Left ventricle myocardium superior (tissue), 1 donor: ENCODE data around the gene EHD4. TPM values are rescaled to one million over a fixed set of nuclear protein-coding genes. Genes with fewer than 3 reads are reported as not detected.

Experiments
- ATAC-seq: fragments of 200-7000 bp; cut with Tn5 transposase; one replicate; pipeline ENCODE4 v1.9.1; 2020; ENCODE audit warnings: mild to moderate bottlenecking, moderate library complexity
- DNase-seq: peaks from one replicate; pipeline ENCODE4 v3.0.0-alpha.2; 2020
- intact Hi-C: fragments of 100-400 bp; cut with micrococcal nuclease; formaldehyde crosslinking; loops from one replicate; pipeline ENCODE4 v1.11.0; 2022
- long read RNA-seq: library from polyadenylated mRNA; unstranded; transcript quantifications from one replicate; pipeline ENCODE4 v2.0.0, GENCODE V29; 2021
- total RNA-seq: library from RNA; stranded (reverse); fragmentation: NEBNext Ultra II Directional; extraction: Animal tissue kit (Norgen Biotek cat#: 25700); gene quantifications from one replicate; pipeline ENCODE4 v1.2.1, GENCODE V29; 2021
- donor health status: DM: no; HTN: yes; CAD: no; lungs with severe emphysema.

The EHD4 gene
- total RNA-seq, result 53.5 TPM
- long read RNA-seq, full-length matches to known transcripts, result 140 of 242 reads
- long read RNA-seq, partial matches to known transcripts, result 40 of 242 reads
- long read RNA-seq, other reads (novel, unspliced or antisense), result 62 of 242 reads

GRCh38 chr15:41972253-41973242, at the start of gene EHD4:
Gene EHD4 (minus strand): TSS chr15:41972557. CDS start chr15:41972494, 63 bp downstream.
- ATAC-seq (peak; percentile 94), DNase-seq (peak; percentile 99)
- intact Hi-C loops, result no loop called here

DNA sequence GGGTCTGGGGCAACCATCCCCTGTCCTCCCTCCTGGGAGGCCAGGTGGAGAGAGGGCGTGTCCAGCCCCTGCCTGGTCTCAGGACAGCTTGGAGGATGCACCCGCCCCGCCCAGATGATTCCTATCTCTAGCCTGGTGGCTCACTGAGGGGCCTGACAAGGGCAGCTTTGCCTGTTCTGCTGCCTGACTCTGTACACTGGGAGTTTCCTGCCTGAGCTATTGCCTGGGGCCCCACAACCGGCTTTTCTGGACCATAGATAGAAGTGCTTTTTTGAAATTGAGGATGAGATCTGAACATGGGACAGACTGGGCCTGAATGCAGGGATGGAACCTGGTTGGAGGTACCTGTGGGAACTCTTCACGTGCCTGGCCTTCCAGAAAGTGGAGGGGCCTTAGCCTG, 49.2 kb upstream of the EHD4 start:
- no peak for DNase-seq

DNA sequence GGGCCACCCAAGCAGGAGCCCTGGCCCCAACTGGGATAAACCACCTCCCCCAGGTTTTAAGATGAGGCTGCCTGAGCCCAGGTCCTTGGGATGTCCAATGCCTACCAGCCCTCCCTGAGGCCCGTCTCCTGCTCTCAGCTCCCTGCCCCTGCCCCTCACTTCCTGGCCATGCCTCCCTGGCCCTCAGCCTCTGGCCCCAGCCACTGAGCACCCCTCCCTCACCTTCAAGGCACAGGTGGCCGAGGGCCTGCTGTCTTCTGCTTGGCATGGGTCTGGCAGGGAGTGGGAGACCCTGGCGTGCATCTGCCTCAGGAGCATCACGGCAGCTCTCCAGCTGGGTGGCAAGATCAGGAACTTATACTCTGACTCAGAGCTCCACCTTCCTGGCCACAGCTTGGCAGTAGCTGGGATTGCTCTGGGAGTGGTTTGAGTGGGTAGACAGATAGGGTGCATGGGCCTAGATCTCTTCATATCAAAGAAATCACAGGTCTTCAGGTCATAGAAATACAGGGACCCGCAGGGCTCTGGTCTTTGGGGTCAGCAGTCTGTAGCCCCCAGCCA, 48.4 kb upstream of the EHD4 start, which contains the start of gene PLA2G4E:
TSS of gene PLA2G4E (minus strand) at position 330 of the 561 bp plus-strand sequence. CDS start at position 318, 12 bp downstream.
- no peak for DNase-seq
- ATAC-seq, result no peak
- intact Hi-C loops, result no loop called here

More for the DNA sequence above, 49.2 kb upstream of the EHD4 start:
- no peak for ATAC-seq
- intact Hi-C loops, result no loop called here

DNA sequence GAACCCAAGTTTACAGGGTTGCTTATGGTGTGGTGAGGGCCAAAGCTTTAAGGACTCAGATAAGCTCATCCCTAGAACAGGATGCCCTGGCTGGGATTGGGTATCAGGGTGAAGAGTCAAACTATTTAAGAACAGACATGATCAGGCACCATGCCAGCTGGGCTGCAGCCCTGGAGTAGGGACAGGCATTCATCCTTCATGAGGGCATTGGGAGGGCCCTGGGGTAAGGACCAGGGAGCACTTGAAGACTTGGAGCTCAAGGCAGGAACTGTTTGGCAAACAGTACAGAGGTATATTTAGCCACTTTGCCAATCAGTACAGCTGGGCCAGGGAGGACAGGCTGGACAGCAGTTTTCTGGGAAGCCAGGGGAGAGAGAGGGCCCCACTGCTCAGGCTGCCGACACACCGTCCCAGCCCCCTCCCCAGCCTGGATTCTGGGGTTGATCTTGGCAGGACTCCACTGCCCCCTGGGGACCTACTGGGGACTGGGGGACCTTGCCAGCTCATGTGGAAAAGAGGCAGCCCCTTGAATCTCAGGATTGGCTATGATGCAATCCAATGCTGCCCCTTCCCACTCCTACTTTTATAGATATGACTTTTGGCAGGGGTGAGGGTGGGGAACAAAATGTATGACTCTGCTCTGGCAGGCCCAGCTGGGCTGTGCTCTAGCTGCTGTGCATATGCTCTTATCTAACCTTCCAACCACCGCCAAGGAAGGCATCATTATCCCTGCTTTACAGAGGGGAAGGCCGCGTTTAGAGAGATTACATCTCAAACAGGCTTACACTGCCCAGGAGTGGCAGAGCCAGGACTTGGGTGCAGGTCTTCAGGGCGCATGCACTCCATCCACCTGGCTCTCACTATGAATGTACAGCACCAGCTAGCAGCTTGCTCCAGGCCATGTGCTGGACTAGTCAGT, 46.2 kb upstream of the EHD4 start:
- ATAC-seq (peak; percentile 94), DNase-seq (peak; percentile 80)
- intact Hi-C loops, result no loop called here

- intact Hi-C loops, result no loop called here
- DNase-seq, result no peak
- no peak for ATAC-seq
Measured at GRCh38 chr15:42016971-42017370, 44.6 kb upstream of the EHD4 start.

GRCh38 chr15:42014406-42014805, 42.0 kb upstream of the EHD4 start:
- no peak for ATAC-seq
- no peak for DNase-seq
- intact Hi-C loops, result no loop called here

DNA sequence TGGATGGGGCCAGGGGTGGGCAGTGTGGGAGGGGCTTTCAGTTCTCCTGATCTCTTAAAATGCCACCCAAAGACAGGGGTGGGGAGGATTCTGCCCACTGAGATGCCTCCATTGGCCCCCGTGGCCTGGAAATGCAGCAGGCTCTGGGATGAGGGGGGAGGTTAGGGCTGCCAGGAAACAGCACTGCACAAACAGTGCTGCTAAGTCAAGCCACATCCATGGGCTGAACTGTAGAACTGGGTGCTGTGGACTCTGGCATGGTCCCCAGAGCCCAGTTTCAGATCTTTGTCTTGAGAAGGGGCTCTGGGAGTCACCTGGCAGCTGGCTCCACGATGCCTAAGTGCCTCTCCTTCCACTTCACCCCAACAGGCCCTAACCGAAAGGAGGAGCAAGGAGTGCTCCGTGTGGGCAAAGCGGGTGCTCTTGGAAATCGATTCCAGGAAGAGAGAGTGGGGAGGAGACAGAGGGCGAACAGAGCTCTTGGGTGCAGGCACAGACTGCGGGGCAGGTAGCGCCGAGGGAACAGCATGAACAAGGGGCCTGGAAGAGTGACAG, 40.6 kb upstream of the EHD4 start:
- intact Hi-C loops, result no loop called here
- DNase-seq (no peak), ATAC-seq (no peak)

- ATAC-seq (no peak), DNase-seq (no peak)
- intact Hi-C loops, result no loop called here
Measured at GRCh38 chr15:42012241-42012640, 39.9 kb upstream of the EHD4 start.

- ATAC-seq (no peak), DNase-seq (no peak)
- intact Hi-C loops, result no loop called here
Measured at GRCh38 chr15:42011074-42011473, 38.7 kb upstream of the EHD4 start.

- intact Hi-C loops, result no loop called here
- ATAC-seq (no peak), DNase-seq (no peak)
Measured at GRCh38 chr15:42010434-42010833, 38.1 kb upstream of the EHD4 start.

GRCh38 chr15:42009474-42009873, 37.1 kb upstream of the EHD4 start:
- ATAC-seq (no peak), DNase-seq (no peak)
- intact Hi-C loops, result no loop called here

DNA sequence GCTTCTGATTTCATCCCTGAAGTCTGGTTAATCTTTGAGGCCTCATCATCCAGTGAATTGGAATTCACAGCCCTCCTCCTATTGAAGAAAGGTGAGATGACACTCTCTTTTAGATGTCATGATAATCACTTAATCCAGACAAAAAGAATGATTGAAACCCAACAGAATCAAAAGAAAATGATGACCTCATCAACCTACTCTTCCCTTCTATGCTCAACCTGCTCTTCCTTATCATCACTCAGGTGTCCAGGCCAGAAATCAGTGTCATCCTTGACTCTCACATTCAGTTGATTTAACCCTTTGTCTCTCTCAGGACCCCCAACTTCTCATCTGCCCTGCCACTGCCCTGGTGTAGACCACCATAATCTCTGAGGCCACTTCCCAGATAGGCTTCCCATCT, 36.7 kb upstream of the EHD4 start:
- ATAC-seq, result no peak
- intact Hi-C loops, result no loop called here

GRCh38 chr15:42007386-42007785, 35.0 kb upstream of the EHD4 start:
- intact Hi-C loops, result no loop called here
- no peak for ATAC-seq

More for the DNA sequence above, 36.7 kb upstream of the EHD4 start:
- no peak for DNase-seq

DNA sequence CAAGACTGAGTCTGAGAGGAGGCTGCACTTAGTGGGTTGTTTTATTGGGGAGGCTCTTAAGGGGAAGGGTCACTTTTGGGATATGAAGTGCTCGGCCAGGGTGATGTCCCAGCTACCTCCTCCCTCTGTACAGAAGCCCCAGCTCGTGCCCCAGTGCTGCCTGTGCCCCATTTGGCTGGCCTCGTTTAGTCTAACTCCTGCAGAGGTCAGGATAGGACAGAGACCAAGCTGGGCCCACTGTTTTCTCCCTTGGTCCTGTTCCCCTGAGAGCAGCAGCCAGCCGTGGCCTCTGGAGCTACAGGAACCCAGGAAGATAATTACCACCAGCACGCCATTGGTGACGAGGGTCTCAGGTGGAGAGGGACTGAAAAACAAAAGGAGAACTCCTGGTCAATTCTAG, 30.0 kb upstream of the EHD4 start:
- peak; percentile 88 for ATAC-seq
- intact Hi-C loops, result no loop called here
- no peak for DNase-seq

More at GRCh38 chr15:42007386-42007785, 35.0 kb upstream of the EHD4 start:
- no peak for DNase-seq

DNA sequence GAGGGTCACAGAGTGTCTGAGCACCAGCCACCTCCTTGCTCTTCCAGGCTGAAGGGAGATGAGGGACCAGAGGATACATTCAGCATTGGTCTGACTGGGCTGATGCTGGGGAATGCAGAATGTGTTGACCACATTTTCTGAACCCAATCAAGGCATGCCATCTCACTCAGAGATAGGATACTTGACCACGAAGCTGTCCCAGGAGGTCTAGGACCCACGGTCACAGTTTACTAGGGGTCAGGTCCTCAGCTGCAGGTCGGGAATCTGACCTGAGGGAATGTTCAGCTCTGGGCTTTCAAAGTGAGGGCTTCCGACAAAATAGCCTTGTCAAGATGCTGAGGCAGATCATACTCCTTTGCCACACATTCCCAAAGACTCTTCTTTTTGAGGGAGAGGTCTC, 28.9 kb upstream of the EHD4 start:
- intact Hi-C loops, result no loop called here
- ATAC-seq, result no peak
- DNase-seq, result no peak

DNA sequence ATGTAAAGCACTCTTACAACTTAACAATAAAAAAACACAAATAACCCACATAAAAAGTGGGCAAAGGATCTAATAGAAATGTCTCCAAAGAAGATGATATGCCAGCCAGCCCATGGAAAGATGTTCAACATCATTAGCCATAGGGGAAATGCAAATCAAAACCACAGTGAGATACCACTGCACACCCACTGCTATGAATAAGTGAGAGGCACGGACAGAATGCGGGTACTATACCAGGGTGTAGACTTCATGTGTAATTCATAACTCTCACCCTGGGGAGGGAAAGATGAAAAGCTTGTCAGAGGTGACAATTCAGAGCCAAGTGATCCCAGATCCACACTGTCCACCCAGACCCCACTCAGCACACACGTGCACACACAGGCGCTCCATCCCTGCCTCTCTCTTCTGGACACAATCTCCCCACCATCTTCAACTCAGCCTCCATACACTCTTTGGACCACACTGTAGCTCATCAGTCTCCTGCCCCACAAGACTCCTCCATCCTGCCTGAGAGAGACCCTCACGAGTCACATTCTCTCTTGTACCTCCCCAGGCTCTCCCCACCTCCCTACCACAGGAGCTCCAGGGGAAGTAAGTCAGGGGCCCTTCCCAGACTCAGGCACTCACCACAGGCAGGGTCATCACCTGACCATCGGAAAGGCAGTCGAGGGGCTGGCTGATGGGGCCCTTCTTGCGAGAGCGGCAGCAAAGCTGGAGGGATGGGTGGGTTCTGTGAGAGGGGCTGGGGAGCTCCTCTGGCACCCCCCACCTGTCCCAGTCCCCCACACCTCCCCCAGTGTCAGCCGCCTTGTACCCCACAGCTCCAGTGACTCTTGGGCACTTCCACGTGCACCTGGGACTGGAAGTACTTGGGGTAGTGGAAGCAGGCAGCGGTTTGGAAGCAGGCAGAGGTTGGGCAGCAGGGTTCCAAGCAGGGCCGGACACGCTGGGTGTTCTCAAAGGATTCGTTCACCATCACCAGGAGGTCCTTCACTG, 27.2 kb upstream of the EHD4 start:
- ATAC-seq (no peak), DNase-seq (no peak)
- intact Hi-C loops, result no loop called here

GRCh38 chr15:41997845-41998244, 25.5 kb upstream of the EHD4 start:
- DNase-seq, result no peak
- intact Hi-C loops, result no loop called here
- no peak for ATAC-seq
